Activated CD8-positive, alpha-beta memory T cell treated with anti-CD3 and anti-CD28 coated beads for 1 hour (primary cell): ENCODE data around the gene LPCAT3.

Experiments
- DNase-seq, 2 donors: peaks; one replicate each; pipeline ENCODE4 v3.0.0-alpha.2; 2020; ENCODE audit warnings: low read depth in 1 of 2; ENCODE audit errors: extremely low read depth in 1 of 2

LPCAT3 gene

GRCh38 chr12:6954316-6955107 is 63.8 kb downstream of the LPCAT3 start:
- no peak for DNase-seq

- DNase-seq, result peak; percentile 73 to 74
Measured at GRCh38 chr12:6953442-6954315, 64.6 kb downstream of the LPCAT3 start.

GRCh38 chr12:6952863-6953441 is 65.3 kb downstream of the LPCAT3 start:
- no peak for DNase-seq

GRCh38 chr12:6952121-6952862 is 66.0 kb downstream of the LPCAT3 start:
- DNase-seq, result no peak

GRCh38 chr12:6951551-6952120 is 66.6 kb downstream of the LPCAT3 start:
- DNase-seq, result no peak

- DNase-seq, result no peak
Measured at GRCh38 chr12:6950811-6951540, 67.3 kb downstream of the LPCAT3 start, which contains the start of gene PTPN6. Gene PTPN6 (plus strand): TSS chr12:6951356. CDS start chr12:6951513, 157 bp downstream.

- no peak for DNase-seq
Measured at GRCh38 chr12:6950401-6950801, 67.9 kb downstream of the LPCAT3 start.

- DNase-seq, result no peak
Measured at GRCh38 chr12:6948873-6949594, 69.2 kb downstream of the LPCAT3 start.

GRCh38 chr12:6947615-6948014 is 70.7 kb downstream of the LPCAT3 start:
- DNase-seq, result no peak

GRCh38 chr12:6946920-6947374 is 71.3 kb downstream of the LPCAT3 start:
- no peak for DNase-seq

- no peak for DNase-seq
Measured at GRCh38 chr12:6946033-6946919, 72.0 kb downstream of the LPCAT3 start.

GRCh38 chr12:6945613-6946012 is 72.7 kb downstream of the LPCAT3 start:
- no peak for DNase-seq

- peak; percentile 70 to 72 for DNase-seq
Measured at GRCh38 chr12:6944381-6945186, 73.7 kb downstream of the LPCAT3 start.

GRCh38 chr12:6943722-6944380 is 74.4 kb downstream of the LPCAT3 start, which contains the start of the genes C12orf57 and RNU7-1:
Gene C12orf57 (plus strand): TSS chr12:6944022. CDS start chr12:6944122, 100 bp downstream.
Gene RNU7-1 (plus strand): TSS chr12:6943816.
- DNase-seq, result no peak

GRCh38 chr12:6943389-6943721 is 74.9 kb downstream of the LPCAT3 start:
- no peak for DNase-seq

- no peak for DNase-seq
Measured at GRCh38 chr12:6942331-6942665, 76.0 kb downstream of the LPCAT3 start.

GRCh38 chr12:6941782-6942181 is 76.5 kb downstream of the LPCAT3 start:
- no peak for DNase-seq
